ENCODE data around the gene PPM1E. TPM values are rescaled to one million over a fixed set of nuclear protein-coding genes. Genes with fewer than 3 reads are reported as not detected.

The PPM1E gene
- total RNA-seq, 4 donors from 2014 or later, result 0.08 to 0.11 TPM; not detected in 2

- no peak overlapping the region for H3K4me3 ChIP-seq
- no peak for DNase-seq (ENCODE audit: low spot score in 2 of 2)
- no peaks in the 10 kb centered on the region for H3K27me3 ChIP-seq
- TF ChIP-seq EP300 (IDR thresholded peaks at IDR 0.05) (no peak), CTCF (IDR thresholded peaks at IDR 0.05) (no peak), POLR2A (IDR thresholded peaks at IDR 0.05) (no peak), POLR2AphosphoS5 (IDR thresholded peaks at IDR 0.05) (no peak)
- no peak overlapping the region for H3K27ac ChIP-seq
- H3K36me3 ChIP-seq, result peaks cover 11% of the 10 kb centered on the region
- no peaks in the 10 kb centered on the region for H3K4me1 ChIP-seq
- no peaks in the 10 kb centered on the region for H3K9me3 ChIP-seq
- 15% methylated on average over 1 of the region's 1 CpG for WGBS
These were observed 26.9 kb upstream of the PPM1E start for GRCh38 chr17:58728798-58729197.

- no peak for DNase-seq (ENCODE audit: low spot score in 2 of 2)
- H3K4me1 ChIP-seq, result no peaks in the 10 kb centered on the region
- no peaks in the 10 kb centered on the region for H3K9me3 ChIP-seq
- H3K4me3 ChIP-seq, result no peak overlapping the region
- peaks cover 13% of the 10 kb centered on the region for H3K36me3 ChIP-seq
- H3K27ac ChIP-seq, result no peak overlapping the region
- TF ChIP-seq EP300 (IDR thresholded peaks at IDR 0.05) (no peak), CTCF (IDR thresholded peaks at IDR 0.05) (no peak), POLR2AphosphoS5 (IDR thresholded peaks at IDR 0.05) (no peak), POLR2A (IDR thresholded peaks at IDR 0.05) (no peak)
- H3K27me3 ChIP-seq, result no peaks in the 10 kb centered on the region
These were observed 24.7 kb upstream of the PPM1E start for GRCh38 chr17:58730937-58731336.

- TF ChIP-seq CTCF (IDR thresholded peaks at IDR 0.05) (no peak), POLR2AphosphoS5 (IDR thresholded peaks at IDR 0.05) (no peak), POLR2A (IDR thresholded peaks at IDR 0.05) (no peak), EP300 (IDR thresholded peaks at IDR 0.05) (no peak)
- H3K27ac ChIP-seq, result no peak overlapping the region
- no peak for DNase-seq (ENCODE audit: low spot score in 2 of 2)
- no peaks in the 10 kb centered on the region for H3K4me1 ChIP-seq
- H3K9me3 ChIP-seq, result no peaks in the 10 kb centered on the region
- no peak overlapping the region for H3K4me3 ChIP-seq
- 91% methylated on average over 3 of the region's 3 CpGs for WGBS
- no peaks in the 10 kb centered on the region for H3K27me3 ChIP-seq
- peaks cover 13% of the 10 kb centered on the region for H3K36me3 ChIP-seq
These were observed 21.6 kb upstream of the PPM1E start for GRCh38 chr17:58734040-58734439.

- no peak for DNase-seq (ENCODE audit: low spot score in 2 of 2)
- WGBS, result 80% methylated on average over 3 of the region's 3 CpGs
- TF ChIP-seq POLR2AphosphoS5 (IDR thresholded peaks at IDR 0.05) (no peak), CTCF (IDR thresholded peaks at IDR 0.05) (no peak), POLR2A (IDR thresholded peaks at IDR 0.05) (no peak), EP300 (IDR thresholded peaks at IDR 0.05) (no peak)
- Histone ChIP-seq H3K36me3 (peaks cover 6% of the 10 kb centered on the region), H3K9me3 (no peaks in the 10 kb centered on the region), H3K4me3 (no peak overlapping the region), H3K27ac (no peak overlapping the region), H3K27me3 (no peaks in the 10 kb centered on the region), H3K4me1 (no peaks in the 10 kb centered on the region)
These were observed 20.8 kb upstream of the PPM1E start for GRCh38 chr17:58734811-58735210.

GRCh38 chr17:58741121-58741625 is 14.5 kb upstream of the PPM1E start:
- Histone ChIP-seq H3K4me3 (no peak overlapping the region), H3K36me3 (no peaks in the 10 kb centered on the region), H3K27ac (no peak overlapping the region), H3K4me1 (no peaks in the 10 kb centered on the region), H3K9me3 (no peaks in the 10 kb centered on the region), H3K27me3 (no peaks in the 10 kb centered on the region)
- 45% methylated on average over 8 of the region's 8 CpGs for WGBS
- no peak for TF ChIP-seq POLR2A (IDR thresholded peaks at IDR 0.05)
- TF ChIP-seq CTCF (IDR thresholded peaks at IDR 0.05), result no peak
- no peak for TF ChIP-seq EP300 (IDR thresholded peaks at IDR 0.05)
- TF ChIP-seq POLR2AphosphoS5 (IDR thresholded peaks at IDR 0.05), result peak in 1 of 3 donors; percentile 0
- DNase-seq (ENCODE audit: low spot score in 2 of 2), result no peak

Data from suprapubic skin (tissue), 4 donors.